ENCODE data around the gene CCDC12.

Gene CCDC12

DNA sequence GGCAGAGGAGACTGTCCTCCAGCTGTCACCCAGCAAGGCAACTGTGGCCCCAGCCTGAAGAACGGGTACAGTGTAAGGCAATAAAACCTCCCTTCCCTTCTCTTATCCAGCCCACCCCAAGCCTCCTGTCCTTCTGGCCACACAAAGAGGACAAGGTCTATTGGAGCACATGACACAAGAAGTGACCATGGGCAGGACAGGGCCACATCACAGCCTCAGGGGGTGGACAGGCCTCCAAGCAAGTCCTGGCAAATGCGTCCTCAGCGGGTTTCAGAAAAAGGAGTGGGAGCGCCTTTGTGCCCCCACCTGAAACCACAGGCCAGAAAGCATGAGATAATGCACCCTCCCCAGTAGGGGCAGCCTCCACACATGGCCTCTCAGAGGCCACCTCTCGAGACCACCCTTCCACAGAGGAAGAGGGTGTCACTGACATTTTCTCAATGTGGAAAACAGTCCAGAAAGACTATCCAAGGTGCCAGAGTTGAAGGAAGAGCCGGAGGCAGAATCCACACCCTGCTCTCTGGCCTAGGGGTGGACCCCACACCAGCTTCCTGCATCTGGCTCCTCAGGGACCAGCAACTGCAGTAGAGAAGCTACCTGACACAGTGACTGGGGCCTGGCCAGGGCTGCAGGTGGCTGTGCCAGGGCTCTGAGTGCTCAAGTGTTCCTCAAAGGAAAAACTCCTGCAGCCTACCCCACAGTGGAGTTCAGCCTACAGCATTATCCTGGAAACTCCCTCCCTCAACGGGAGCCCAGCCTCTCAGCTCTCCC lies 43.9 kb downstream of the CCDC12 start:
- peak overlapping the region; percentile 6; the same call in 1 of the 2 replicates for H3K27ac ChIP-seq
- TF ChIP-seq ZFX (IDR thresholded peaks at IDR 0.05) (no peak), CTCF (conservative IDR thresholded peaks at IDR 0.05) (no peak)

DNA sequence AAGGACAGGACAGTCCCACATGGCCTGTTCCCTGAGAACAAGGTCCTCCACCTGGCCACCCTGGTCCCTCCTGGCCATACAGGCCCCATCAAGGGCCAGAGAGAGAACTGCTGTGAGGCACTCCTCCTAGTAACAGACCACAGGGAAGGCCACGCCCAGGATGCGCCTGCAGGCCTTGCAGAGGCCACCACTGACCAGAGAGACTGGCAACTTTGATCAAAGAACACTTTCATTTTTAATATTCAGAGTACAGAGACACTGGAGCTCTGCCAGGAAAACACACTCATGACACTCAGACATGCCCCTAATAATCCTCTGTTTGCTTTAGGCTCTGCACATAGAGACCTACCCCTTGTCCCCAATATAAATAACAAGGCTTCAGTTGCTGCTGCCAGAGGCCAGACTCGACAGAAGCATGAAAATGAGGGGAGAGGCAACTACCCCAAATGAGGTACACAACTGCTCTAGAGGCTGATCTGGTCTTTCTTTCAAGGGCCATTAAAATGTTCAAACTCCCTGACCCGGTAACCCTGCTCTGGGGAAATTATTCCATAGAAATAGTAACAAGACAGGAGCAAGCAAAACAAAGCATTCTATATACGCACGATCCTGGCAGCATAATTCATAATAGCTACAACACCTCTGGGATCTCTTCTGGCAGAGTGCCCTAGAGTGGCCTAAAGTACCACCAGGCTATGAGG lies 44.8 kb downstream of the CCDC12 start:
- TF ChIP-seq CTCF (conservative IDR thresholded peaks at IDR 0.05) (no peak), ZFX (IDR thresholded peaks at IDR 0.05) (no peak)
- H3K27ac ChIP-seq: peak overlapping the region; percentile 64

- TF ChIP-seq CTCF (conservative IDR thresholded peaks at IDR 0.05) (no peak), ZFX (IDR thresholded peaks at IDR 0.05) (no peak)
- H3K27ac ChIP-seq: peak overlapping the region; percentile 64
Measured at GRCh38 chr3:46930945-46931403, 45.6 kb downstream of the CCDC12 start.

GRCh38 chr3:46930166-46930944 lies 46.2 kb downstream of the CCDC12 start:
- H3K27ac ChIP-seq: peak overlapping the region; percentile 64
- TF ChIP-seq ZFX (IDR thresholded peaks at IDR 0.05) (no peak), CTCF (conservative IDR thresholded peaks at IDR 0.05) (no peak)

DNA sequence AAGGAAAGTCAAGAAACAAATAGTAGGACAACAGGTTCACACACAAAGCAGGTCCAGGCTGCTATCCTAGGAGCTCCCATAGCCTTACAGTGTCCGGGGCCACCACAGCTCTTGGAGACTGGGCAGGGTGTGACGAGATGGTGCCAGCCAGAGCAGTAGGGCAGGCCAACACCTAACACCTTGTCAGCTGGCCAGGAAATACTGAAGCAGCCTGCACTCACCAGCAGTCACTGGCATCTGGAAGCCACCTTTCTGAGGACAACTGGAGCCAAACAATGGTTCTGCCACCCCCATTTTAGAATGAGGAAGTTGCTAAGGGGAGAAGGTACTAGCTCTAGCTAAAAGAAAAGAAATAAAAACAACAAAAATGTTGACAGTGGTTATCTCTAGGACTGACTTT lies 47.2 kb downstream of the CCDC12 start:
- TF ChIP-seq CTCF (conservative IDR thresholded peaks at IDR 0.05) (no peak), ZFX (IDR thresholded peaks at IDR 0.05) (no peak)
- no peak overlapping the region for H3K27ac ChIP-seq

DNA sequence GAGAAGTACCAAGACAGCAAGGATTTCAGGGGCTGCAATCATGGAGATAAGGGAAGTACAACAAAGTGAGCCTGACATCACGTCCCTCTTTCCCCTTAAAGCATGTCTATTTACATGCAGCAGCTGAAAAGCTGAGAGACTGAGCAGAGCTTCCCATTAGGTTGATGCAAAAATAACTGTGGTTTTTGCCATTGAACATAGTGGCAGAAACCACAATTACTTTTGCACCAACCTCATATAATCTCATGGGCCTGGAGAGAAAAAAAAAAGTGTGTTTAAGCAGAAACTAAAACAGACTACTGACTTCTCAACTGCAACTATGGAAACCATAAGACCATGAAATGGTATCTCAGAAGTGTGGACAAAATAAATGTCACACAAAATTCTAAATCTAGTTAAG lies 48.3 kb downstream of the CCDC12 start:
- no peak for TF ChIP-seq ZFX (IDR thresholded peaks at IDR 0.05)
- TF ChIP-seq CTCF (conservative IDR thresholded peaks at IDR 0.05): no peak
- H3K27ac ChIP-seq: no peak overlapping the region

DNA sequence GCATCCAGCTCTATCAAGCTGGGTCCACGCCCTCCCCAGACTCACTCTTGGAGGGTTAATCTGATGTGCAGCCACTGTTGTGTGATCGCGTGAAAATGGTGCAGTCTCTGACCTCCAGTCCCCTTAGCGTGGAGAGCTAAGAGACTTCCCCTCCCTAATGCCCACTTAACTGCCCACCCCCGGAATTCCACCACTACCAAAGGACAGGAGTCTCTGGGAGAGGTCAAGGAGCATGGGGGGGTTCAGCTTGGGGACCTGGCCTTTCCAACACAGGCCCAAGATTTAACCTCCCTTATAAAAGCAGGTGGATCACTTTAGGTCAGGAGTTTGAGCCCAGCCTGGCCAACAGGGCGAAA lies 48.8 kb downstream of the CCDC12 start:
- H3K27ac ChIP-seq: no peak overlapping the region
- TF ChIP-seq ZFX (IDR thresholded peaks at IDR 0.05) (no peak), CTCF (conservative IDR thresholded peaks at IDR 0.05) (no peak)
